Raji (cell line): ENCODE data around the gene KY.

Experiments used
- POLR2A ChIP-seq: IDR thresholded peaks from 2 replicates; pipeline ENCODE4 v1.6.1; 2011; ENCODE audit warnings: low read depth, low read length, control low read depth; ENCODE audit not compliant: insufficient read depth

KY gene

DNA sequence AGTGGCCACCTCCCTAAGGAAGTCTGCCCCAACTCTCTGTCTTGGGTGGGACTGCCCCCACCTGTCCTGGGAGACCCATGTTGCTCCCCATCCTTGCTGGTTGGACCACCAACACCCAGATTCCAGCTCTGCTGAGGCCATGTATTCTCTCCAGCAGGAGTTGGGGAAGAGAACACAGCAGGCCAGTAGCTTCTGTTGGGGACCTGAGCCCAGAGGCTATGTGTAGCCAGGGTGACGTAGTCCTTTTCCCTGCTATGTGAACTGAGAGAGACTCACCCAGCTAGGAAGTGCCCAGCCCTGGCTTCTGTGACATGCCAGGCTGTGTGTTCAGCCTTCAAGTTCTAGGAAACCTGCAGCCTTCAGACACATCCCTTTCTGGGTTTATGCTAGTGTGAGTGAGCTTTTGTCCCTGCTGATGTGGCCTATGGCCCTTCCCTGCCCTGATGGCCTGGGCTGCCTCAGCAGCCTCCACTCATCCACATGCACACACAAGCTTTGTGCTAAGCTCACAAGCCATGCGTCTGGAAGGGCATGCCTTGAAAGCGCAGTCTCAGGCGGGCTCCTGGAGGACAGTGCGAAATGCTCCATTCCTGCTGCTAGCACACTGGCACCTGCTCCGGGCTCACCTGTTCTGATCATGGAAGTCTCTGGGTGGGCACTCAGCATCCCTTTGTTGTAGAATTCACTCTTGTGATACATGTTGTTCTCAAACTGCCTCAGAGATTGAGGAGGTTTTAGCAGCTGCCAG, 42.6 kb downstream of the KY start:
- TF ChIP-seq POLR2A, result no peak

GRCh38 chr3:134607054-134608022, 43.5 kb downstream of the KY start:
- TF ChIP-seq POLR2A, result no peak

GRCh38 chr3:134606033-134607025, 44.5 kb downstream of the KY start:
- TF ChIP-seq POLR2A, result no peak

GRCh38 chr3:134605556-134605955, 45.3 kb downstream of the KY start:
- TF ChIP-seq POLR2A, result no peak

DNA sequence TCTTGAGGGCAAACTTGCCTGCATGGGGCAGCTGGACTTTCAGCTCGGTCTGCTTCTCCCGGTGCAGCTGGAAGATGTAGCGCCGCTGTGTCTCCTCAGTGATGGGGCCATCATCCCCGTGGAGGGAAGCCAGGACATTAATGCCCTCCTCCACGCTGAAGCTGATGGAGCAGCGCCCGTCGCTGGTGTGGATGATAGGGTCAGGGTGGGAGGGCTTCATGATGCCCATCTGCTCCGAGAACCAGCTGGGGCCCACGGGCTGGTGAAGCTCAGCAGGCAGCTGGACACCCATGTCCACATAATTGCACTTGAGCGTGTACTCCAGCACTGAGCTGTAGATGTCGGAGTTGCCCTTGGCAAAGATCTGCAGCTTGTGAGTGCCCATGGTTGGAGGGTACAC, 46.9 kb downstream of the KY start:
- no peak for TF ChIP-seq POLR2A

GRCh38 chr3:134603480-134603879, 47.3 kb downstream of the KY start:
- no peak for TF ChIP-seq POLR2A

DNA sequence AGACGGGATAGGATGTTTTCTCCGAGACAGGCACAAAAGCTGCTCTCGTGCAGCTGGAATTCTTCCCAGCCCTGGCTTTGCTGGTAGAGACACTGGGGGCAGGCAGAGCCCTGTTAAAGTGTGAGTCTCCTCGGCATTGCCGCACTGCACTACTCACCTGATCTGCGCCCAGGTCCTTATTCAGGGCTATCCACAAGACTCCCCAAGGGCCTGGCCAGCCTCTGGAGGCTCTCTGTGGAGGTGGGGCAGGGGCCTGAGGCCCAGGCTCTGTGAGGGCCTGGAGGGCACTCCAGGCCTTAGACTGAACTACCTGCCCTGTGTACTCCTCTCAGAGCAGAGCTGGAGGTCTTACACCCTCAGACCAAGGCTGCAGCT, 48.4 kb downstream of the KY start:
- TF ChIP-seq POLR2A, result no peak

DNA sequence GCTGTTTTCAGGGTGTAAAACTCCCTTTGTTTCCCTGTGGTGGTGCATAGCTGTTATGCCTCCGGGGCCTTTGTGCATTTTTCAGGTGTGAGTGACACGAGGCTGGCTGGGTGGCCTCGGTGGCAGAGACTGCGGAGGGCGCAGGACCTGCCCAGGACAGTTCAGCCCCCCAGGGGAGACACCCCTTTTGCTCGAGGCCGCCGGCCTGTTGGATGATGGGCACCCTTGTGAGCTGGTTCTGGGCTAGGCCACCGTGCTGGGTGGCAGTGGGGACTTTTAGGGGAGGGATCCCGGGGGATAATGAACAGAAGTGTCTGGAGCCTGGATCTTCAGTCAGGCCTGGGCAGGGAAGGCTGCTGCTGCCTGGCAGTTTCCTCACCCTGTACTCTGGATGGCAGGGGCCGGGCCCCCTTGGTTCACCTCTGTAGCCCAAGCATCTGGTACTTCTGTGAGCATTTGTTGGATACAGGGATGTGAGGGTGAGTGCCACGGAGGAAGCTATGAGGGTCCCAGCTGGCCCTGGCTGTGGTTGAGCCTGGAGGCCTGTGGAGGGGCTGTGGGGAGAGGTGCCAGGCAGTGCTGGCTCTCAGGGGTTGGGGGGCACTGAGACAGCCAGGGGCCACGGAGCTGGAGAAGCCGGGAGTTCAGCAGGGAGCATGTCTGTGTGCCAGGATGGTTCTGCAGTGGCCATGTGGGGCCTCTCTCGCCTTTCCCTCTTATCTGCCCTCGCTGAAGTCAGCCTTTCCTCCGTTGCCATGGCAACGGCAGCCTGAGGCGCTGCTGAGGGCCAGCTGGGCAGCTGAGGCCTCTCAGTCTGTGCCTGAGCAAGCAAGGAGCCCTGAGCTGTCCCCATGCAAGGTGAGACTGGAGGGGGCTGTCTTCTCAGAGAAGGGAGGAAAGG, 49.0 kb downstream of the KY start:
- no peak for TF ChIP-seq POLR2A

- no peak for TF ChIP-seq POLR2A
Observed at GRCh38 chr3:134600685-134601463, 49.9 kb downstream of the KY start.

GRCh38 chr3:134600206-134600605, 50.6 kb downstream of the KY start:
- TF ChIP-seq POLR2A, result no peak

- no peak for TF ChIP-seq POLR2A
Observed at GRCh38 chr3:134598763-134599545, 51.9 kb downstream of the KY start.

- no peak for TF ChIP-seq POLR2A
Observed at GRCh38 chr3:134597390-134597970, 53.3 kb downstream of the KY start.
